GM12873 (cell line): ENCODE results near the gene SORCS2.

Experiments used
- CTCF ChIP-seq: IDR thresholded peaks from 2 replicates; pipeline ENCODE4 v1.5.1; 2012; ENCODE audit warnings: low read depth, mild to moderate bottlenecking, moderate library complexity, low read length, control low read depth; ENCODE audit not compliant: insufficient read depth; ENCODE audit errors: missing control alignments

The SORCS2 gene

GRCh38 chr4:7666011-7666410 lies 473.7 kb downstream of the SORCS2 start:
- TF ChIP-seq CTCF: no peak

- TF ChIP-seq CTCF: no peak
Measured at GRCh38 chr4:7666744-7667143, 474.4 kb downstream of the SORCS2 start.

- TF ChIP-seq CTCF: no peak
Measured at GRCh38 chr4:7668271-7668670, 475.9 kb downstream of the SORCS2 start.

GRCh38 chr4:7668826-7669225 lies 476.5 kb downstream of the SORCS2 start:
- no peak for TF ChIP-seq CTCF

GRCh38 chr4:7672601-7673000 lies 480.3 kb downstream of the SORCS2 start:
- TF ChIP-seq CTCF: no peak

- no peak for TF ChIP-seq CTCF
Measured at GRCh38 chr4:7673121-7673520, 480.8 kb downstream of the SORCS2 start.

GRCh38 chr4:7674706-7675105 lies 482.4 kb downstream of the SORCS2 start:
- TF ChIP-seq CTCF: no peak
